Left lobe of liver (tissue), 2 donors: ENCODE data around the gene ABCA10. TPM values are rescaled to one million over a fixed set of nuclear protein-coding genes. Genes with fewer than 3 reads are reported as not detected.

Experiments
- ATAC-seq: fragments of 200-7000 bp; cut with Tn5 transposase; one replicate; pipeline ENCODE4 v1.9.1; 2020; ENCODE audit warnings: mild to moderate bottlenecking, moderate library complexity
- DNase-seq: peaks from one replicate; pipeline ENCODE4 v3.0.0-alpha.2; 2020; ENCODE audit warnings: low spot score
- total RNA-seq: library from RNA; stranded (reverse); gene quantifications from one replicate; pipeline ENCODE4 v1.2.1, GENCODE V29; 2021
- donor health status: DM: no; HTN: no; CAD: no; lungs with moderate emphysema.
- donor health status: DM: no; HTN: yes; CAD: no.

ABCA10 gene
- total RNA-seq, 1 donor from 2014 or later = 3.1 TPM

DNA sequence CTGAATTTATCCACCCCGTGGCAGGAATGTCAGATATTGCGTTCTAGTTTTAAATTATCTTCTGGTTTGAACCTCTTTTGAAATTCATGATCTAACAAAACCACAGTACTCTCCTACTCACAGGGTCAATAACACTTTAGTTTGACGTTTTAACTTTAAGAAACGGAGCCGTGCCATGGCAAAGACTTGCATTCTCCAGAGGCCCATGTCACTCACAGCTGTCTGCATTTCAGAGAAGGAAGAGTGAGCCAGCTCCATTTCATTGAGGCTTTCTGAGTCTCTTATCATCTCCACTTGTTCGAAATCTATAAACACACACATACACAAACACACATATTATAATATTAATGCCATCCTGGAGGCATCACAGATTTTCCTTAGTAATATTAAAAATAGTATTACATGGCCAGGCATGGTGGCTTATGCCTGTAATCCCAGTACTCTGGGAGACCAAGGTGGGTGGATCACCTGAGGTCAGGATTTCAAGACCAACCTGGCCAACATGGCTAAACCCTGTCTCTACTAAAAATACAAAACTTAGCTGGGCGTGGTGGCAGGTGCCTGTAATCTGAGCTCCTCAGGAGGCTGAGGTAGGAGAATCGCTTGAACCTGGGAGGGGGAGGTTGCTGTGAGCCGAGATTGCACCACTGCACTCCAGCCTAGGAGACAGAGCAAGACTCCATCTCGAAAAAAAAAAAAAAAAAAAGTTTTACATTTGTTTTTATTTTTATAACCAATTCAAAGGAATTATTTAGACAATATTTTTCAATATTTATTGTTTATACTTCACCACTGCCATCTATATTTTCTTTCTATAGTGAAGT lies 122.5 kb downstream of the ABCA10 start:
- ATAC-seq (no peak), DNase-seq (no peak)

DNA sequence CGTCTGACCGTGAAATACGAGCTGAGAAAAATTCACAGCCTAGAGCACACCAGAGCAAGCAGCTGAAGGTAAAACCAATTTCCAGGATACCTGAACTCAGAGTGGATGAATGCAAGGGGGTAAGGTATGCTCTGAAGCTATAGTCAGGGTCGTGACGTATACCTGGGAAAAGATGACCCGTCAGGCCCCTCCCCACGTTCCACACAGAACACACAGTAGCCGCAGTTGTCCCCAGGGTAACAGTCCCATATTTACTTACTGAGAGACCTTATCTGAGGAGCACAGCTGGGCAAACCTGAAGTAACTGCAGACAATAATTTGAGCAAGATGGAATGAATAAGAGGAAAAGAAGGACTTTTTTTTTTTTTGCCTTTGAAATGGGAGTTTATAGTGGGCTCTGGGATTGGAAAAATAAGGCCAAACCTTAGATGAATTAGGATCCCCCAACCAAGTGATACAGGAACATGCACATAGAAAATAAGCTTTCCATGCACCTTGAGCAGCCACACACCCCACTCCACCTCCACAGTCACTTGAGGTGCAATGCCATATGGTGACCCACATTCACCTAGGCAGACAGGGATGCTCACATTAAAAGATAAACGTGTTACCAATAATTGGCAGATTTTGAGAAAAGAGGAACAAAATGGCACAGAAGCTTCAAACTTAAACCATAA lies 124.9 kb downstream of the ABCA10 start:
- ATAC-seq (no peak), DNase-seq (no peak)

DNA sequence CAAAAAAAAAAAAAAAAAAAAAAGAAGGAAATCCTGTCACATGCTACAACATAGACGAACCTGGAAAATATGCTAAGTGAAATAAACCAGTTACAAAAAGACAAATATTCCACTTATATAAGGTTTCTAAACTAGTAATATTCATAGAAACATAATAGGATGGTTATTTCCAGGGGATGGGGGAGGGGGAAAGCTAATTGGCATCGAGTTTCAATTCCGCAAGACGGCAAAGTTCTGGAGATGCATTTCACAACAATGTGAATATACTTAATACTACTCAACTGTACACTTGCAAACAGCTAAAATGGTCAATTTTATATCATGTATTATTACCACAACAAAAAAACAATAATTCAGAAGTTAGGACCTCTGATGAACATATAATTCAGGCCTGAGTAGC lies 130.0 kb downstream of the ABCA10 start:
- ATAC-seq (no peak), DNase-seq (no peak)

Other genes starting within 250 kb of the ABCA10 start
- gene ABCA9, start 167.9 kb downstream of the ABCA10 start, total RNA-seq = 8.9 TPM
- gene ABCA6, start 86.9 kb downstream of the ABCA10 start, total RNA-seq = 101 TPM
- gene ABCA5, start 98.3 kb upstream of the ABCA10 start, total RNA-seq = 48.7 TPM
- gene MAP2K6, start 185.9 kb upstream of the ABCA10 start, total RNA-seq = 2.6 TPM